ENCODE results near the gene CD38. TPM values are rescaled to one million over a fixed set of nuclear protein-coding genes. Genes with fewer than 3 reads are reported as not detected.

Gene CD38
- total RNA-seq, 1 experiment from 2014 or later, result 0.07 TPM

DNA sequence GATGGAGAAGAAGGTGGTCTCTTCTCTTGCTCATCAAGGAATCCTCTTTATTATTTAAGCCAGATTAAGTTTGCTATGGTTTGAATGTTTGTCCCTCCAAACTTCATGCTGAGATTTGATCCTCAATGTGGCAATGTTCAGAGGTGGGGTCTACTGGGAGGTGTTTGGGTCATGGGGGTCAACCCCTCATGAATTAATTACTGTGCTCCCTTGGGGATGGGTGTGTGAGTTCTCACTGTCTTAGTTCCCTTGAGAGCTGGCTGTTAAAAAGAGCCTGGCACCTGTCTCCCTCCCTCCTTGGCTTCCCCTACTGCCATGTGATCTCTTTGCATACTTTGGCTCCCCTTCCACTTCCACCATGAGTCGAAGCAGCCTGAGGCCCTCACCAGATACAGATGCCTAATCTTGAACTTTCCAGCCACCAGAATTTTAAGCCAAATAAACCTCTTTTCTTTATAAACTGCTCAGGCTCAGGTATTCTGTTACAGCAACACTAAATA is 36.0 kb upstream of the CD38 start:
- Histone ChIP-seq H4K5ac (ENCODE audit: insufficient read length, low read depth, low read length) (no peak overlapping the region), H2BK5ac (ENCODE audit: insufficient read length, low read length) (no peak overlapping the region), H3K18ac (ENCODE audit: insufficient read length, low read depth, low read length) (no peak overlapping the region), H3T11ph (ENCODE audit: low read length) (no peak overlapping the region), H3K4me1 (ENCODE audit: insufficient read depth, low read length) (no peaks in the 10 kb centered on the region), H3K23me2 (ENCODE audit: insufficient read length, low read depth, low read length, poor library complexity, severe bottlenecking) (no peaks in the 10 kb centered on the region), H3K23ac (ENCODE audit: insufficient read length, low read depth, low read length) (no peak overlapping the region), H3K4ac (ENCODE audit: low read depth, low read length) (no peak overlapping the region), H2BK20ac (ENCODE audit: low read depth, low read length, poor library complexity, severe bottlenecking) (no peak overlapping the region), H3K27ac (ENCODE audit: insufficient read length, low read depth, low read length) (no peak overlapping the region), H2BK15ac (ENCODE audit: low read depth, low read length) (no peak overlapping the region), H4K8ac (replicated peaks; ENCODE audit: insufficient read length, low read depth, low read length) (no peak overlapping the region), H2BK120ac (ENCODE audit: low read depth, low read length, poor library complexity, severe bottlenecking) (no peak overlapping the region), H3K14ac (ENCODE audit: insufficient read depth, low read length) (no peak overlapping the region), H4K91ac (ENCODE audit: insufficient read length, low read depth, low read length) (no peak overlapping the region), H2AK5ac (ENCODE audit: insufficient read length, low read length) (no peak overlapping the region), H2AFZ (ENCODE audit: low read length) (no peak overlapping the region), H3K9ac (ENCODE audit: extremely low read depth, insufficient read length, low read length) (no peak overlapping the region), H3K4me2 (ENCODE audit: insufficient read depth, insufficient read length, low read length) (no peak overlapping the region), H2BK12ac (ENCODE audit: insufficient read length, low read depth, low read length) (no peak overlapping the region), H3K79me1 (ENCODE audit: insufficient read depth, low read depth, low read length, poor library complexity, severe bottlenecking) (no peaks in the 10 kb centered on the region), H4K20me1 (ENCODE audit: control insufficient read depth, insufficient read depth, insufficient read length) (no peaks in the 10 kb centered on the region), H3K27me3 (ENCODE audit: insufficient read depth, low read length) (no peaks in the 10 kb centered on the region; the same call in 1 of the 2 replicates), H3K56ac (ENCODE audit: insufficient read length, low read depth, low read length) (no peak overlapping the region), H3K9me3 (ENCODE audit: control insufficient read depth, low read depth, low read length) (no peaks in the 10 kb centered on the region), H3K79me2 (ENCODE audit: insufficient read depth, low read length) (no peaks in the 10 kb centered on the region)
- WGBS (ENCODE audit: extremely low coverage, insufficient read length, low lambda C conversion rate), result no CpG with 5 or more reads among the region's 1 CpG
- Mint-ChIP-seq H3K36me3 (ENCODE audit: insufficient read depth in 1 of 3, low read depth in 3 of 3) (0 out of 7 replicates have a peak, but pooled peaks cover 0 to 6% (median 0%) of the 10 kb centered on the region in 3 experiments), H3K4me1 (peaks cover 0 to 3% of the 10 kb centered on the region in 2 experiments; a peak in 1 of 4 replicates), H3K4me3 (no peak overlapping the region), H3K9me3 (peaks cover 3% of the 10 kb centered on the region in 2 experiments; a peak in 3 of 5 replicates), H3K27ac (no peak overlapping the region), H3K27me3 (ENCODE audit: low read depth) (no peaks in the 10 kb centered on the region)
- DNase-seq, result no peak
- TF ChIP-seq, protein P1, sequence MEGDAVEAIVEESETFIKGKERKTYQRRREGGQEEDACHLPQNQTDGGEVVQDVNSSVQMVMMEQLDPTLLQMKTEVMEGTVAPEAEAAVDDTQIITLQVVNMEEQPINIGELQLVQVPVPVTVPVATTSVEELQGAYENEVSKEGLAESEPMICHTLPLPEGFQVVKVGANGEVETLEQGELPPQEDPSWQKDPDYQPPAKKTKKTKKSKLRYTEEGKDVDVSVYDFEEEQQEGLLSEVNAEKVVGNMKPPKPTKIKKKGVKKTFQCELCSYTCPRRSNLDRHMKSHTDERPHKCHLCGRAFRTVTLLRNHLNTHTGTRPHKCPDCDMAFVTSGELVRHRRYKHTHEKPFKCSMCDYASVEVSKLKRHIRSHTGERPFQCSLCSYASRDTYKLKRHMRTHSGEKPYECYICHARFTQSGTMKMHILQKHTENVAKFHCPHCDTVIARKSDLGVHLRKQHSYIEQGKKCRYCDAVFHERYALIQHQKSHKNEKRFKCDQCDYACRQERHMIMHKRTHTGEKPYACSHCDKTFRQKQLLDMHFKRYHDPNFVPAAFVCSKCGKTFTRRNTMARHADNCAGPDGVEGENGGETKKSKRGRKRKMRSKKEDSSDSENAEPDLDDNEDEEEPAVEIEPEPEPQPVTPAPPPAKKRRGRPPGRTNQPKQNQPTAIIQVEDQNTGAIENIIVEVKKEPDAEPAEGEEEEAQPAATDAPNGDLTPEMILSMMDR (conservative IDR thresholded peaks at IDR 0.05), result no peak

Measured in H9 (cell line).